ENCODE data around the gene DRG2.

Gene DRG2

DNA sequence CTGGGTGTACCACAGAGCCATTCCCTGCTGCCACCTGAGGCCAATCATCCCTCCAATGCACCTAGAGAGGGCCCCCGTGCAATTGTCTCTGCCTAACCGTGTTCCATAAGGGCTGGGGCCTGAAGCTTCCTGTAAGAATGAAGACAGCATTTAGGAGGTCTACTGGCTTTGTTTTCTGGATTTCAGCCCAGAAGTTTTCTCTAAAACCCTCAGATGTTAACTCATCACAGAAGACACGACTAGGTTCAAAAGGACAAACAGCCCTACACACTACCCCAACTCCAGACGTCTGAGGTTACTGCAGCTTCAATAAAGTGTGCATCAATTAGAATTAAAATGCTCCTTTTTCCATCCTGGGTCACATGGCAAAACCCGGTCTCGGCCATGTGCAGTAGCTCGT is 10.8 kb upstream of the DRG2 start:
- no peak for DNase-seq

DNA sequence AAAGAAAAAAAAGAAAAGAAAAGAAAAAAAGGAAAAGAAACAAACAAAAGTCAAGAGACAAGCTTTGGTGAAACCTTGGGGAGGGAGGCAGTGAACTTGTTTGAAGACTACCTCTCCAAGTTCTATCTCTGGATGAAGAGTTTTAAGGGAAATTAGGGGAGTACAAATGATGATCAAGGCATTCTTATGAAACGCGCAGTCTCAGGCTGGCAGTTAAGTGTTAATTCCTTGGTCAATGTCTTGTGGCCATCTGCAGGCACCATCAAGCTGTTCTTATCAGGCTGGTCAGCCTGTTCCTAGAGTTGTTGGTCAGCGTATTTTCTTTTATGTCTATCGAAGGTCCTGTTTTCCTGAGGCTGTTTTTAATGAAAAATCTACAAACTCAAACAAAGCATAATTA is 8.2 kb upstream of the DRG2 start:
- DNase-seq, result no peak

DNA sequence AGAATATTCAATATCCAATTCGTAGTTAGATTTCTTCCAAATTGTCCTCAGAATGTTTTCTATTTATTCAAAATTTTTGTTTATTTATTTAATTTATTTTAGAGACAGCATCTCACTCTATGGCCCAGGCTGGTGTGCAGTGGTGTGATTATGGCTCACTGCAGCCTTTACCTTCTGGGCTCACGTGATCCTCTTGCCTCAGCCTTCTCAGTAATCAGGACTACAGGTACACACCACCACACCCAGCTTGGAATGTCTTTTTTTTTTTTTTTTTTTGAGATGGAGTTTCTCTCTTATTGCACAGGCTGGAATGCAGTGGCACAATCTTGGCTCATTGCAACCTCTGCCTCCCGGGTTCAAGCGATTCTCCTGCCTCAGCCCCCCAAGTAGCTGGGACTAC is 3.5 kb upstream of the DRG2 start:
- DNase-seq, result no peak

DNA sequence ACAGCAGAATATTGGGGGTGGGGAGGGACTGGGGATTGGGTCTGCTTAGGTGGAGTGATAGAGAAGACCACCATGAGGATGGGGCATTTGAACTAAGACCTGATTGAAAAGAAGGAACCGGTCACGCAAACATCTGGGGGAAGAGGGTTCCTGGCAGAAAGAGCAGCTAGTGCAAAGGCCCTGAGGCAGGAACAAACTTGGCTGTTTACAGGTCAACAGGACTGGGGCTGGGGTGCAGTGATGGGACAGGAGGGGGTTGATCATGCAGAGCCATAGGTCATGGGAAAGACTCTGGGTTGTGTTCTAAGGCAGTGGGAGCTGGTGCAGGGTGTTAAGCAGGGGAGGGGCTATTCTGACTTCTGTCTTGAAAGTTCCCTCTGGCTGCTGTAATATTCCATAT is 1.9 kb downstream of the DRG2 start:
- no peak for DNase-seq

DNA sequence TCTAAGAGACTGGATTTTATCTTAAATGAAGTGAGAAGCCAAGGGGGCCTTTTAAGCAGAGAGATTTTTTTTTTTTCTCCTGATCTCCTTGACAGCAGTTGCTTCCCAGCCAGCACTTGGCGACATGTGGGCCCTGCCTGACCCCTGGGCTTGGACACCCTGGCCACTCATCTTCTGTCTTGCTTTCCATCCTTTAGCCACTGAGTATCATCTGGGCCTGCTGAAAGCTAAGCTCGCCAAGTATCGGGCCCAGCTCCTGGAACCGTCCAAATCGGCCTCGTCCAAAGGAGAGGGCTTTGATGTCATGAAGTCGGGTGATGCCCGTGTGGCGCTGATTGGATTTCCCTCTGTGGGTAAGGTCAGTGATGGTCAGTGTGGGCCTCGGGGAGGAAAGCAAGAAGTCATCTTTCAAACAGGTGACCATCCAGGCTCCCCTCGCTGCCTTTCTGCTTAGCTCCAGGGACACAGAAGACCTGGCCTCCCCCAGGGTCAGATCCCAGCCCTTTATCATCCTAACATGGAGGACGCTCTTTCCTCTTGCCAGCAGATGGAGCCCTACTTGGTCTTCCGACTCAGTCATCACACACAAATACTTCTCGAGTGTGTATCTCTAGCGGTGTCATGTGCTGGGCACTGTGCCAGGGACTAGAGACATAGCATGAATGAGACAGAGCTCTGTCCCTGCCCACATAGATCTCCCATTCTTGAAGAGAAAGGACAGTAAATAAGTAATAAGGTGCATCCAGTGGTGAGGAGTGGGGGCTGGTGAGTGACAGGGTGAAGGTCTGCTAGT is 6.1 kb downstream of the DRG2 start:
- DNase-seq, result no peak

DNA sequence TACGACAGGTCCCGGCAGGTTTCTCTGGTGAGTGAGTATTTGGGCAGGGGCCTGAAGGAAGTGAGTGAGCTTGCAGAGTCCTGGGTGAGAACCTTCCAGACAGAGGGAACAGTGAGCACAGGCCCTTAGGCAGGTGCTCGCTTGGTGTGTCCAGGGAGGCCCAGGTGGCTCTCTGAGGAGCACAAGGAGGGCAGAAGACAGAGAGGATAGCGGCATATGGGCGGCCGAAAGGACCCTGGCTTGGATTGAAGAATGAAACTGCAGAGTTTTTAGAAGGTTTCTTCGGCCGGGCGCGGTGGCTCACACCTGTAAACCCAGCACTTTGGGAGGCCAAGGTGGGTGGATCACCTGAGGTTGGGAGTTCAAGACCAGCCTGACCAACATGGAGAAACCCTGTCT is 6.7 kb downstream of the DRG2 start:
- DNase-seq, result no peak

DNA sequence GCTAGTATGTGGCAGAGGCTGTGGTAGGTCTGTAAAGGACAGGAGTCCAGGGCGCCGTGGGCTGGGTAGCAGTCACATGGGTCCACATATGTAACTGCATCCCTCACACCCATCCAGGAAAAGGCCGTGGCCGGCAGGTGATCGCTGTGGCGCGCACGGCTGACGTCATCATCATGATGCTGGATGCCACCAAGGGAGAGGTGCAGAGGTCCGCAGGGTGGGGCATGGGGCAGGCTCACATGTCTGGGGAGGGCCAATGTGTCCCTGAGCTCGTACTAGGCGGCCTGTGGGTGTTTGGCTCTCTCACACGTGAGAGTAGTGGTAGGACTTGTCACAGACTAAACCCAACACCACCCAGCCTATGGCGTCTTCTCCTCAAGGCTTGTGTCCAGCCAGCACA is 11.8 kb downstream of the DRG2 start:
- no peak for DNase-seq

DNA sequence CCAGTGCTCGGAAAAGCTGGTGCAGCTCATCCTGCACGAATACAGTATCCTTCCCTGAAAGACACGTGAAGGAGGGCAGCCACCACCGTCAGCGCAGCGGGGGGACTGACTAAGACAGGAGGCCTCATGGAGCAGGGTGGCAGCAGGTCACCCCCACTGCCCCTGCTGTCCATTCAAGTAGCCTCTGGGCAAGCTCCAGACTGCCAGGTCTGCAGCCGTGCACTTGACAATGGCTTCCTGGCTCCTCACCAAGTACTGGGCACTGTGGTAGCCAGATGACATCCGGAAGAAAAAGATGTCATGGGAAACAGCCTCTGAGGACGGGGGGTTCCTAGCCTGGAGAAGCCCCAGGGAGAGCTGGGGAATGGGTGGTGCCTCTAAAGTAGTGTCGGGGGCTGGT is 12.9 kb downstream of the DRG2 start:
- no peak for DNase-seq

DNA sequence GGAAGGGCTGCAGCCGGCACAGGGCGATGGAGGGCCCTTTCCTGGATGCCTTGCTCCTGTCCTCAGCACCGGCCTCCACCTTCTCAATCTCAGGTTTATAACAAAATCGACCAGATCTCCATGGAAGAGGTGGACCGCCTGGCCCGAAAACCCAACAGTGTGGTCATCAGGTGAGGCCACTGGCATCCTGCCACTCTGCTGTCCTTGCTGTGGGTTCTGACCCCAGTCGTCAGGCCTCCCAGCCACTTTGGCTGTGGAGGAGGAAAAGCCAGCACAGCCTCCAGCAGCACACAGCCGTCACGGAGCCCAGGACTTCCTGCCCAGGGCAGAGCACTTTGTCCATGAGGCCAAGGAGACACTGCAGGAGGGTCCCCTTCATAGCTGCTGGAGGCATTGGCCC is 14.1 kb downstream of the DRG2 start:
- DNase-seq, result no peak

DNA sequence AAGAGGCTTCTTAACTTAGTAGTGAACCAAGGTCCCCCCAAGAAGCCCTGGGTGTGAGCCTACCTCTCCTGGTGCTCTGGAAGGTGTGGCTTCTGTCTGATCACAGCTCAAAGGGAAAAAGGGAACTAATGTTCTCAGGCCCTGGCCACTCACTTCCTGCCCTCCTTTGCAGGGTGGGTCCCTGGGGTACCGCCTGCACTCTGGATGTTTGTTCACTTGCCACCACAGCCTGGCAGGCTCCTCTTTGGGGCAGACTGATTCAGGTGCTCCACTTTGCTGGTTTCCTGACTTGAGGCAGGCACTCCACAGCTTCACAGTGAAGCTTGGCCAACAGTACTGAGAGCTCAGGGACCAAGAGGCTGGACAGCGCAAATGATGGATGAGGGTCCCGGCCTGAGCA is 14.9 kb downstream of the DRG2 start:
- no peak for DNase-seq

DNA sequence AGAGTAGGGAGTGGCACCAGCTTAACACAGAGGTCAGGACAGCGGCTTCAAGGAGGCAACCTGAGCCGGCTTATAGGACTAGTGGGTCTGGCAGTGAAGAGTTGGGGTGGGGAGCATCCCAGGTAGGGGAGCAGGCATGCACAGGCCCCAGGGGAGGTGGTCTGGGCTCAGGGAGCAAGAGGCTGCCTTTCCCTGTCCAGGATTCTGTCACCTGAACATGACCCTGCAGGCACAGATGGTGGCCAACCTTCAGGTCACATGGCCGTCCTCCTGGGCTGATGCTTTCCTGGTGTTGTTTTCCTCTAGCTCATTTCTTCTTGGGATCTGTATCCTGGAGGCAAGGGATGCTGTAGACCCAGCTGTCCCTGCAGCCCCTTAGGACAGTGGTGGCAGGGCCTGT is 17.3 kb downstream of the DRG2 start:
- DNase-seq, result no peak

DNA sequence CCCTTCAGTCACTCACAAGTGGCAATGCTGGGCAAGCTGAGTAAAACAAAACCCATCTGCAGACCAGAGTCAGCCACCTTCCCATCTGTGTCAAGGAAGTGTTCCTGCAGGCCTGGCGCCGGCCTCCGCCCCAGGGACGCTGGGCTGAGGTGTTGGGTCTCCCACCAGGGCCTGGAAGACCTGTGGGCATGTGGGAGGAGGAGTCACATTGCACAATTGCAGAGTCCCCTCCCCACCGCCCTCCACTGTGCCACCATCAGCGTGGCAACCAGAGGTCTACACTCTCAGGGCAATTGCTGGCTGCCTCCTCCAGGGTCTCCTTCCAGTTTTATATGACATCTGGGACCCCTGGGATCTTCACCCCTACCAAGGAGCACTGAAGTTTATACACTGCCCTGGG is 17.8 kb downstream of the DRG2 start:
- DNase-seq, result no peak

DNA sequence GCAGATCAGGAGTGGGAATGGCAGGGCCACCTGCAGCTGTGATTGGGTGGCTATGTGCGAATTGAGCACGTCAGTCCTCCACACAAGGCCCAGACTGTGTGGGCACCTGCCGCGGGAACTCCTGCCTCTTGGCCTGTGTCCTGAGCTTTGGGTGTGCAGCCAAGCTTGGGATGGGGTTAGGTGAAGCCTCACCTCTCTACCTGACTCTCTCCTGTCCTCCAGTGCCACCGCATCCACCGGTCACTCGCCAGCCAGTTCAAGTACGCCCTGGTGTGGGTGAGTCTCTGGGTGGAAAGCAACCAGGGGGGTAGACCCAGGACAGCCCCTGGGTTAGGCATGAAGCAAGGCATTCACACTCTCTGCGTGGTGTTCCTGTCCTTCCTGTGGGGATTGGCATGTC is 18.5 kb downstream of the DRG2 start:
- no peak for DNase-seq

DNA sequence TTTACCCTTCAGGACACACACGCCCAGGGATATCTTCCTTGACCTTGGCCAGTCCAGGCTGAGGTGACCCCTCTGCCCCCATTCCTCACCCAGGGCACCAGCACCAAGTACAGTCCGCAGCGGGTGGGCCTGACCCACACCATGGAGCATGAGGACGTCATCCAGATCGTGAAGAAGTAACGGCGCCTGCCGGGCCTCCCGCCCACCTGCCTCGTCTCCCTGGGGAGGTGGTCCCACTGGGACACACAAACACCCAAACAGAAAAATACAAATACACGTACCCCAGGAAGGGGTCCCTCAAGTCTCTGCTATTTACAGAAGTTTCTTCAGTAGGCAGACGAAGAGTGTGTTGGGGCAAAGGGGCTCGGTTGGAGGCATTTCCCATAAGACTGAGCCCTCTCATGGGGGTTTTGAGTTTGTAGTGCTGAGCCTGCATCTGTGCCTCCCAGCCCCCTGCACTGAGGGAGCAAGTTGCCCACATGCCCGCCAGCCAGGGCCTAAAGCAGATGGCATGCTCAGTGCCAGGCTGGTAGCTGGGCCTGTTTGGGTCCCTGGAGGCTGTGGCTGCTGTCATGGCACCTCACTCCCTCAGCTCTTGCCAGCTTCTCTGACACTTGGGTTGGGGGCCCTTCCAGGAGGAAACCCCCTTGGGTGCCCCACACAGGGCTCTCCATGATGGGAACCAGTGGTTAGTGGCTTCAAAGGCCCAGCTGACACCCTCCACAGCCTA is 19.5 kb downstream of the DRG2 start:
- DNase-seq, result no peak

DNA sequence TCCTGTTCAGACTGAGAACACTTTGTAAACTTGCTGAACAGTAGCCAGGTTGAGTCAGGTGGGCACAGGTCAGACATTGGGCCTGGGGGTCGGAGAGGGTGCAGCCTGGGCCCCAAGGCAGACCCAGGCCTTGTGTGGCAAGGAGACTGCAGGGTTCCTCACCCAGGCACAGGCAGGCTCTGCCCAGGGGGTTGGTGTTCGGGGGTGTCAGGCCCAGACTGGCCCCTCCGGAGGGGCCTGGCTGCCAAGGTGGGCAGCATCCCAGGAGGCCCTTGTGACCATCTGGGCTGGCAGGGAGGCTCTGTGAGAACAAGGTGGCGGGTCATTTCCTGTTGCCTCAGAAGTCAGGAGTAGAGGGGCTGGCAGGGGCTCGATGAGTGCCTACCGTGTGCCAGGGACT is 20.2 kb downstream of the DRG2 start:
- DNase-seq, result no peak

DNA sequence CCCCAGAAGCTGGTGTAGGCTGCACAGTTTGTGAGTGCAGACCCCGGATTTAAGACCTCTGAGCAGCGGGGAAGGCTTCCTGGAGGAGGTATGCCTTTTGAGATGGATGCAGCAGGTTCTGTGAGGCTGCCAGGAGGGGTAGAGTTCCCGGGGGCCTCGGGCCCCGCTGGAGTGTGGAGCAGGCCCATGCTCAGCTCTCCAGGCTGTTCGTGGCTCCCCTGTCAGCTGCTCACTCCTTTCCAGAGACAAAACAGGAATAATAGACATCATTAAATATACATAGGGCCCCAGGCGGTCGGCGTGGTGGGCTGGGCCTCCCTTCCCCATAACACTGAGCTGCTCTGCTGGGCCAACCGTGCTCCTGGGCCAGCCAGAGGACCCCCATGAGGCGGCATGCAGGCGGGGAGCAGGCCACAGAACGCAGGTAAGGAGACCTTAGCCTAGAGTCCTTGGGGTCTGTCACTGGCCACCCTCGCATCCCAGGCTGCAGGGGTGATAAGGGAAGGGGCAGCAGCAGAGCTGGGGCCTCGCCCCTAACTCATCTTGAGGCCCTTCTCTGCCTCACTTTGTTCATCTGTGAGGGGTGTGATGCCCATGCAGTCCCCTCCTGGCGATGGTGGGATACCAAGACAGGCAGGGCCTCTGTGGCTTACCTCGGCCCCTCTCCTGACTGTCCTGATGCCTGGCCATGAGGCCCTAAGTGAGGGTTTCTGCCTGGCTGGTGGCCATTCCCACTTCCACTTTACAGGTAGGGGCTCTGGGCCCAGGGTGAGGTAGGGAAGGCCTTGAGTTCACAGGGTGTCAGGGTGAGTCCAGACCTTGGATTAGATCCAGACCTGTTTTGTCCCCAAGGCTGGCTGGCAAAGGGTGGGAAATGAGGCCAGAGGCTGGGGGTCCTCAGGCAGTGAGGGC is 20.9 kb downstream of the DRG2 start, which contains the start of gene MYO15A:
MYO15A (plus strand) TSS at position 356 of the 912 bp plus-strand sequence. CDS start 10,045 bp downstream, outside the sequence.
- DNase-seq, result no peak

DNA sequence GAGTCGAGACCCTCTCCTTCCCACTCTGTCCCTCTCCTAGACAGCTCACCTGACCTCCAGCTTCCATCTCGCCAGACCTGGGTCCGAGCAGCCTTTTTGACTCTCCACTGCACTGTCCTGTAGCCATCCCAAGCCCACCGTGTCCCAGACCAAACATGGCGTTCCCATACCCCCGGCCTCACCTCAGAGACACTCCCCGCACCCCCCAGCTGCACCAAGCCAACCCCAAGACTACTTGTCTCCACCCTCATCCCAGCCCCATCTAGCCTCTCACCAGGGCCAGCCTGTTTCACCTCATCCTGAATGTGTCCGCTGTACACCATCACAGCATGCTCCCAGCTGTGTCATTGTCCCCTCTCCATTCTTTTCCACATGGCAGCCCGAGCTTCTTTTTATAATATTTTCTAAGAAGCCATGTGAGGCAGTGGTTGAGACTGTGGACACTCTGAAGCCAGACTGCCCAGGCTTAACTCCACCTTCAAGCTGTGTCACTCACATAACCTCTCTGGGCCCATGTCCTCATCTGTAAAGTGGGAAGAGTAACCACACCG is 22.3 kb downstream of the DRG2 start:
- DNase-seq, result no peak

DNA sequence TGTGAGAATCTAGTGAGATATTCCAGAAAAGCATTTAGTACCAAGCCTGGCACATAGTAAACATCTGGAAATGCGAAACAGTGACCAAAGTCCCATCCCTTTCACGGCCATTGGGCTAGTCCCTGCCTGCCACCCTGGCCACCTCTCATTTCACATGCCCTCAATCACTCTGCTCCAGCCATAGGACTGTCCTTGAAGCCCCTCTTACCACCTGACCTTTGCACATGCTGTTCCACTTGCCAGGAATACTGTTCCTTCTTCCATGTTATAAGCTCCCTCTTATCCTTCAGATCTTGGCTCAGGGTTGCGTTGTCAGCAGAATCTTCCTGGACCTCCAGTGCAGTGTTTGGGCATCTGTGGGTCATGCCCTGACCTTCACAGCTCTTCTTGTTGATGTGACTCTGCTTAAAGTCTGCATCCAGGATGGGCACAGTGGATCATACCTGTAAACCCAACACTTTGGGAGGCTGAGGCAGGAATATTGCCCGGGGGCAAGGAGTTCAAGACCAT is 22.9 kb downstream of the DRG2 start:
- DNase-seq, result no peak

DNA sequence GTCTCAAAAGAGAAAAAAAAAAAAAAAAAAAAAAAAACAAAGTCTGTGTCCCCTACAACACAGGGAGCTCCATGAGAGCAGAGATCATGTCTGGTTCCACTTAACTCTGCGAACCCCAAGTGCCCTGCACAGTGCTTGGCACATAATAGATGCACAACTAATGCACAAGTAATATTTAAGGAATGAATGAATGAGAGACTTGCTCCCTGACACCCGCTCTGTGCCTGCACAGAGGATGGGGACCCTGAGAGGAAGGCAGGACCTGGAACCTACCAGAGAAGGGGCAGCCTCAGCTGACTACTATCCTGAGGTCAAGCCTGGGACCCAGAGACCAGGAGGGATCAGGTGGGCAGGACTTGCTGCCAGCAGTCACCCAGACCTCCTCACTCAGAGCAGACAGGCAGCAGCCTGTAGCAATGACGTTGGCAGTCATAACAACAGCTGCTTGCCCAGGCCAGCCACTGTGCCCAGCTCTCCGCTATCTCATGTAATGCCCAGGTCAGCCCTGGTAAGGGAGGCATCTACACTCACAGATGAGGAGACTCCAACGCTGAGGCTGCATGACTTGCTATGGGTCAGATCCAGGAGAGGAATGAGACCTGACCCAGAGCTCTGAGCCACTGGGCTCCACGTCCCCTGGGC is 23.7 kb downstream of the DRG2 start:
- no peak for DNase-seq

DNA sequence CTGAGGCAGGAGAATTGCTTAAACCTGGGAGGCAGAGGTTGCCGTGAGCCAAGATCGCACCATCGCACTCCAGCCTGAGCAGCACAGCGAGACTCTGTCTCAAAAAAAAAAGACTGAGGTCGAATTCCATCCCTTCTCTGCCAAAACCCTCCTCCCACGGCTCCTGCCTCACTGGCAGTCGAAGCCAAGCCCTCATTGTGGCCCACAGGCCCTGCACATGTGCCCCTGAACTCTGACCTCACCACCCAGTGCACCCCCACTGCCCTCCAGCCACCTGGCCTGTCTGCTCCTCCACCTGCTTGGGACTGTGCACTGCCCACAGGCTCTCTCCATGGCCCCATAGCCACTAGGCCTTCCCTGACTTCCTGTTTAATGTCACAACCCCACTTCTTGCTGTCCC is 27.8 kb downstream of the DRG2 start:
- no peak for DNase-seq

DNA sequence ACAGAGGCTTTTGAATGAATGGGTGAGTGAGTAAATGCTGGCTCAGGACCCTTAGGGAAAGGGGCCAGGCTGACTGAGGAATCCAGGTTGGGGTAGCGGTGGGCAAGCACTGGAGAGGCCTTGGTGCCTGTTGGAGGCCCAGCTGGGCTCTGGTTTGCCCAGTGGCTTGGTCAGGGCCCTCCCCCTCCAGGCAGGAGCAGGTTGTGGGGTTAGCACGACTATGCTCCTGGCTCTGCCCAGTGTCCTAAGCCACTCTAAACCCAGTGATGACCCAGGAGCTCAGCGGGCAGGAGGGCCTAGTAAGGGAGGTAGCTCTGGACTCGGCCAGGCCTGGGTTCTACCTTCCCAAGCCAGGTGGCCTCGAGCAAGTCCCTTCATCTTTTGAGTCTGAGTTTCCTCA is 28.3 kb downstream of the DRG2 start:
- DNase-seq, result no peak

DNA sequence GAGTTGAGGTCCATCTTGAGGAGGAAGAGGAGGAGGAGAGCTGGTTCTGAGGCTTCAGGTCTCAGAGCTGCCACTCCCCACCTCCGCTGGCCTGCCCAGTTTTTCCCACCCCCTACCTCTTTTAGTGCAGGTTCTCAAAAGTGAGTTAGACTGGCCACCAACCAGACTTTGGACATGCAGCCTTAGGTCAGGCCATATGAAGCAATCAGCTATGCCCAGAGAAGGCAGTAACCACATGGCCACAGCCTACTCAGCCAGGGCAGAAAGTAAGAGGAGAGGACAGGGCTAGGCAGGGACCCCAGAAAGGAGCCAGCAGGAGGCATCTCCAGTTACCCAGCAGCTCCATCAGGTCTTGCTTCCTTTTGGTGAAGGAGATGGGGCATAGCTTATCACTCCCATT is 29.8 kb downstream of the DRG2 start:
- no peak for DNase-seq
